ENCODE results near the gene ELP5. TPM values are rescaled to one million over a fixed set of nuclear protein-coding genes. Genes with fewer than 3 reads are reported as not detected.
A peak's percentile ranks its signal among the peaks of the same experiment; 100 is the strongest.

ELP5 gene
- total RNA-seq, 1 donor from 2014 or later: 24.9 TPM

GRCh38 chr17:7234083-7234951 lies 17.7 kb upstream of the ELP5 start, which contains the start of gene DVL2:
DVL2 (minus strand) TSS chr17:7234517; CDS start chr17:7234262, 255 bp downstream.
- H3K27me3 ChIP-seq (ENCODE audit: insufficient read depth, low read length): no peaks in the 10 kb centered on the region
- H3K4me1 ChIP-seq (ENCODE audit: insufficient read depth, low read length): peaks cover 33% of the 10 kb centered on the region
- peak within 1 kb of the TSS; percentile 96 for H3K27ac Mint-ChIP-seq (ENCODE audit: unreplicated experiment)
- H3K27ac ChIP-seq (ENCODE audit: low read depth, low read length): peak within 1 kb of the TSS; percentile 76
- peak within 1 kb of the TSS; percentile 95 for H3K4me3 Mint-ChIP-seq (ENCODE audit: unreplicated experiment)
- H3K36me3 Mint-ChIP-seq (ENCODE audit: low read depth, unreplicated experiment): peaks cover 21% of the 10 kb centered on the region
- H3K4me1 Mint-ChIP-seq (ENCODE audit: low read depth, unreplicated experiment): peaks cover 38% of the 10 kb centered on the region
- FAIRE-seq: no peak
- DNase-seq (ENCODE audit: low read depth): peak; percentile 83
- peaks cover 93% of the 10 kb centered on the region for H3K79me2 ChIP-seq (ENCODE audit: insufficient read depth, low read length)
- H3K4me2 ChIP-seq (ENCODE audit: low read length): peak within 1 kb of the TSS; percentile 91
- H3K9me3 Mint-ChIP-seq (ENCODE audit: unreplicated experiment): peaks cover 1% of the 10 kb centered on the region
- TF ChIP-seq EZH2 (IDR thresholded peaks at IDR 0.05; ENCODE audit: insufficient read depth, low read length) (no peak), CTCF (IDR thresholded peaks at IDR 0.05; ENCODE audit: insufficient read depth, low read depth, low read length) (no peak)
- H3K36me3 ChIP-seq (ENCODE audit: insufficient read depth, low read length): peaks cover 20% of the 10 kb centered on the region
- H4K20me1 ChIP-seq (ENCODE audit: insufficient read depth, low read length): peaks cover 57% of the 10 kb centered on the region
- H3K9ac ChIP-seq (ENCODE audit: low read length): peak within 1 kb of the TSS; percentile 92
- no peaks in the 10 kb centered on the region for H3K9me3 ChIP-seq (ENCODE audit: insufficient read depth, low read depth, low read length)
- H2AFZ ChIP-seq (ENCODE audit: low read depth, low read length): no peak within 1 kb of the TSS
- H3K27me3 Mint-ChIP-seq (ENCODE audit: low read depth, unreplicated experiment): no peaks in the 10 kb centered on the region
- peak within 1 kb of the TSS; percentile 79 for H3K4me3 ChIP-seq (ENCODE audit: insufficient read depth, low read depth, low read length)

GRCh38 chr17:7235693-7236665 lies 16.0 kb upstream of the ELP5 start:
- DNase-seq (ENCODE audit: low read depth): peak; percentile 40
- Histone ChIP-seq H3K9me3 (ENCODE audit: insufficient read depth, low read depth, low read length) (no peaks in the 10 kb centered on the region), H3K36me3 (ENCODE audit: insufficient read depth, low read length) (peaks cover 30% of the 10 kb centered on the region), H3K27me3 (ENCODE audit: insufficient read depth, low read length) (no peaks in the 10 kb centered on the region), H2AFZ (ENCODE audit: low read depth, low read length) (no peak overlapping the region), H3K9ac (ENCODE audit: low read length) (peak overlapping the region; percentile 96), H3K4me3 (ENCODE audit: insufficient read depth, low read depth, low read length) (no peak overlapping the region), H3K79me2 (ENCODE audit: insufficient read depth, low read length) (peaks cover 90% of the 10 kb centered on the region), H4K20me1 (ENCODE audit: insufficient read depth, low read length) (peaks cover 47% of the 10 kb centered on the region), H3K4me1 (ENCODE audit: insufficient read depth, low read length) (peaks cover 46% of the 10 kb centered on the region), H3K27ac (ENCODE audit: low read depth, low read length) (peak overlapping the region; percentile 24), H3K4me2 (ENCODE audit: low read length) (peak overlapping the region; percentile 91)
- no peak for FAIRE-seq
- TF ChIP-seq EZH2 (IDR thresholded peaks at IDR 0.05; ENCODE audit: insufficient read depth, low read length) (no peak), CTCF (IDR thresholded peaks at IDR 0.05; ENCODE audit: insufficient read depth, low read depth, low read length) (no peak)
- Mint-ChIP-seq H3K36me3 (ENCODE audit: low read depth, unreplicated experiment) (peaks cover 21% of the 10 kb centered on the region), H3K4me3 (ENCODE audit: unreplicated experiment) (peak overlapping the region; percentile 85), H3K4me1 (ENCODE audit: low read depth, unreplicated experiment) (peaks cover 47% of the 10 kb centered on the region), H3K9me3 (ENCODE audit: unreplicated experiment) (no peaks in the 10 kb centered on the region), H3K27me3 (ENCODE audit: low read depth, unreplicated experiment) (no peaks in the 10 kb centered on the region), H3K27ac (ENCODE audit: unreplicated experiment) (peak overlapping the region; percentile 69)
